G401 (cell line): ENCODE measurements around the gene HOXC5. TPM values are rescaled to one million over a fixed set of nuclear protein-coding genes. Genes with fewer than 3 reads are reported as not detected.
"Not testable (repeated sequence)": the region's sequence is repeated elsewhere in the genome, so short reads cannot be mapped to it uniquely, and the experiment has no call there.

ENCODE experiments used
- DNase-seq: peaks from one replicate; pipeline ENCODE4 v3.0.0-alpha.2; 2015; ENCODE audit warnings: low spot score
- in situ Hi-C: cut with HindIII; loops from 2 replicates; pipeline ENCODE4 v1.10.0; 2016; ENCODE audit warnings: low sequenced_read_pairs, mixed read lengths
- total RNA-seq: library from RNA; depleted of rRNA; stranded (reverse); fragments of >200 nt; shearing (Covaris generic); gene quantifications from 2 replicates; pipeline ENCODE4 v1.2.3, GENCODE V29; 2014

HOXC5 gene
- total RNA-seq, 1 experiment from 2014 or later, result not detected

DNA sequence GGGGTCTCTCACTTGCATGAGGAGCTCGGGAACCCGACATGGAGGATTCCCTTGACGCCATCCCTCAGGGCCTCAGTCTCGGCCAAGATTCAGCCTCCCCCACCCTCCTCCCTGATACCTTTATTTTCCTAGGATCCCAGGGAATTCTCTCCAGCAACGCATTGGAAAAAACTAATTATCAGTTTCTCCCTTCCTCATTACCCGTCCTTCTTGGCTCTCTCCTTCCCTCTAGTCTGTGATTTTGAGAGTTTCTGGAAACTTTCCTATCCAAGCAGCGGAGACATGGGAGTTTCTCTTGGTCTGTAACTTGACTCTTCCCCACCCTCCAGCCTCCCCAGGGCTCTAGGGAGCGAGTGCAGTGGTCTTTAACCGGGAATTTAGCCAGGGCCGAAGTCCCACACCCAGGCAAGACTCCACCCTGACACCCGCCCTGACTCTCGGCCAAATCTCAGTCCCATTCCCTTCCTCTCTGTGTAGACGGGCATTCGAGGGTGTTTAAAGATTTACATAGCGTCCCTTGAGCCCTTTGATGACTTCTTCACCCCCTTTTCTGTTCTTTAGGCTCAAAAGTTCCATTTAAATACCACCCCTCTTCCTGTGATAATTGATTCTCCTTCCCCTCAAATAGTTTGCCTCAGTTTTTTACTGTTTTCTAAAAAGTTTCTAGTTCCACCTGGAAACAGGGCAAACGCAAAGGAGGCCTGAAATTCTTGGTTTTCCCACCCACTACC lies 6.7 kb downstream of the HOXC5 start:
- no peak for DNase-seq
- in situ Hi-C loops, result no loop called here

GRCh38 chr12:54040148-54040494 lies 7.3 kb downstream of the HOXC5 start:
- no peak for DNase-seq
- in situ Hi-C loops, result no loop called here

- in situ Hi-C loops, result no loop called here
- no peak for DNase-seq
These were observed 7.8 kb downstream of the HOXC5 start for GRCh38 chr12:54040648-54041047.

DNA sequence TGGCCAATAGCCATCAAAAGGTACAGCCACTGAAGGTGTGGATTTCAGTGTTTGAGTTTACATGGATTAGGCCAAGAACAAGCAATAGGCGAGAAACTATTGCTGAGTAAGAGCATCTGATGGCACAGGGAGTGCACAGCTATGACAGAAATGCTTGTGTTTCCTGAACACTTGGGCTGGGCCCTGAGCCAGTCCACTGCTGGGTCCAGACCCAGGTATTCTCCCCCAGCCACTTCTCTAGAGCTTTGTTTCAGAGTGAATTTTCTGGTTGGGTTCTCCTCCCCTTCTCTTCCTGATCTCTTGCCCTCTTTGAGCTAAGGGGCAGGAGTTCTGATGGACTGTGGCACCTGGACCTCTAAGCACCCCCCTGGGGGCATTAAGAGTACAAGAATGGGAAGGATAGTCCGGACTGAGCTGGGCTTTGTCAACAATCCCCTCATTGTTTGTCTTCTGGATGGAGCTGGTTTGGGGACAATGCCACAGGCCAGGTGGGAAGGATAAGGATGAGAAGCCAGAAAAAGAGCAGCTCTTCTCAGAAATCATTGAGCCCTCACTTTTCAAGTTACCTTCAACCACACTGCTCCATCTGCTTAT lies 8.3 kb downstream of the HOXC5 start:
- in situ Hi-C loops, result no loop called here
- DNase-seq, result no peak

GRCh38 chr12:54042033-54042432 lies 9.2 kb downstream of the HOXC5 start:
- in situ Hi-C loops, result not testable (repeated sequence)

DNA sequence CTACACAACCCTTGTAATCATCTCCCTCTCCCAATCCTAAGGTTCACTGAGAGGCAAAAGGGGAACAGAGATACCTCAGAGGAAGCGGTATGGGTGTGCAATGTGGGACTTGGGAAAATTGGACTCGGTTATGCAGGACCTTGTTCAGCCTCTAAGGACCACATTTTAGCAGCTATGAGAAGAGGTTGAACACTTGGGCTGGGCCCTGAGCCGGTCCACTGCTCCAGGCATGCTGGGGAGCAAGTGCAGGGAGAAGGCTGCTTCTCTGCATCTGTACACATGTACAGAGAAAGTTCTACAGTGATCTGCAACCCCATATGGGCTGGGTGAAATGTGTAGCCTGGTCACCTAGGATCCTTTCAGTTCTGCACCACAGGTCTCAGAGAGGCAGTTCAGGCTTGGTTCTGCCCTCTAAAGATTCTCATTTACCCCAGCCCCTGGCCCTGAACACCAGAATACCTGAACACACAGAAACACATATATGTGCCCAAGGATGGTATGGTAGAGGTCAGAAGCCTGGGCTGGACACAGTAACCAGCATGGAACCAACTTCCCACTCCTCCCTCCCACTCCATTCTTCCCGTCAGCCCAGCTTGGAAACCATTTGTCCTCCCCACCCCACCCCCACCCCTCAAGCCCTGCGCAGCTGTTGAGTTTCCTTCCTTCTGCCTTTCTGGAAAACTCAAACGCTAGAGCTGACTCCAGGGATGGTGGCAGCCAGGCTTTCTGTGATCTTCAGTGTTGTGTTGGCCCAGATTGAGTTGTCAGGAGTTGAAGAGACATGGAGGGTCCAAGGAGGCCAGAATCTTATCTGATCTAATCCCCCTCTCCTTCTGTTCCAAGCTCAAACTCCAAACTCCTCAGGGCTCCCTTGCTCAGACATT lies 10.4 kb downstream of the HOXC5 start:
- no peak for DNase-seq
- in situ Hi-C loops, result no loop called here

More at GRCh38 chr12:54042033-54042432, 9.2 kb downstream of the HOXC5 start:
- not testable (repeated sequence) for DNase-seq

DNA sequence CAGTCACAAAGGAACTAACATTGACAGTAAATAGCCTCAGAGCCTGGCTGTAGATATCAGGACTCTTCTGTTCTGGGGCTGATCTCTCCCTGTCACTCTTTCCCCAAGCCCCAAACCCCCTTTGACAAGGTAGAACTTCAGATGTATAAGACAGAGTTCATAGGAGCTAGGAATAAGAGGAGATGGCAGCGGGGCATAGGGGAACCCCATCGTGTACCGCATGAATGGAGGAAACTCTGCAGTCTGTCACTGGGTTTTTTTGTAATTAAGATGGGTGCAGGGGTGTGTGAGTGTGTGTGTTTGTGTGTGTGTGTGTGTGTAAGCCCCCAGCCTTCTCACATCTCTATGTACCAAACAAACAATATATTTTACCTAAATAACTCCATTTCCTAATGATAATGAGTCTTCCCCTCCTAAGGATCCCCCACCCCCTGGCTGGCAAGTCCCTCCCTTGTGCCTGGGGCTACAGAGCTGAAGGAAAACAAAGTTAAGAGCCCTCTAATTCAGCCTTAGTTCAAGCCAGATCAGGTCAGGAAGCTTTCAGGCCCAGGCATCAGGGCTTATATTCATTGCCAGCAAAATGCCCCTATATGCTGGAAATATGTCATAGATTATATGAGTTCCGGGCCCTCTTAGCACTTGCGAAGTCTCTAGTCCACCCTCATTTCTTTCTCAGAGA lies 11.7 kb downstream of the HOXC5 start:
- in situ Hi-C loops, result no loop called here
- DNase-seq, result no peak

GRCh38 chr12:54045401-54045800 lies 12.6 kb downstream of the HOXC5 start:
- no peak for DNase-seq
- in situ Hi-C loops, result no loop called here

GRCh38 chr12:54045868-54046521 lies 13.1 kb downstream of the HOXC5 start:
- in situ Hi-C loops, result no loop called here
- DNase-seq, result no peak

DNA sequence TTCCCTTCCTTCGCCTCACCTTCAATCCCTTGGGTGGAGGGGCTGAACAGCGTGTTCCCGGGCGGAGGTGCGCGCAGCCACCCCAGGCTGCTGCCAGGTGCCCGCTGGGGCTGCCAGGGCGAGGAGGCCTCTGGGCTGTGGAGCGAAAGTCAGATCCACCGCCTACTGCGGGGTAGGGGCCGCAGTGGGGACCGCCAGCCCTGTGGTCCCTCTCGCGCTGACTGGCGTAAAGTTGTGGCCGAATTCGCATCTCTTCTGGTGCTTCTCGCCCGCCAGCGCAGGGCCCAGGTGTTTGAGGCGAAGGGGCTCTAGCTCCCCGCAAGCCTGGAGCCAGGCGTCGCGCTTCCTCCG lies 13.9 kb downstream of the HOXC5 start:
- in situ Hi-C loops, result no loop called here

DNA sequence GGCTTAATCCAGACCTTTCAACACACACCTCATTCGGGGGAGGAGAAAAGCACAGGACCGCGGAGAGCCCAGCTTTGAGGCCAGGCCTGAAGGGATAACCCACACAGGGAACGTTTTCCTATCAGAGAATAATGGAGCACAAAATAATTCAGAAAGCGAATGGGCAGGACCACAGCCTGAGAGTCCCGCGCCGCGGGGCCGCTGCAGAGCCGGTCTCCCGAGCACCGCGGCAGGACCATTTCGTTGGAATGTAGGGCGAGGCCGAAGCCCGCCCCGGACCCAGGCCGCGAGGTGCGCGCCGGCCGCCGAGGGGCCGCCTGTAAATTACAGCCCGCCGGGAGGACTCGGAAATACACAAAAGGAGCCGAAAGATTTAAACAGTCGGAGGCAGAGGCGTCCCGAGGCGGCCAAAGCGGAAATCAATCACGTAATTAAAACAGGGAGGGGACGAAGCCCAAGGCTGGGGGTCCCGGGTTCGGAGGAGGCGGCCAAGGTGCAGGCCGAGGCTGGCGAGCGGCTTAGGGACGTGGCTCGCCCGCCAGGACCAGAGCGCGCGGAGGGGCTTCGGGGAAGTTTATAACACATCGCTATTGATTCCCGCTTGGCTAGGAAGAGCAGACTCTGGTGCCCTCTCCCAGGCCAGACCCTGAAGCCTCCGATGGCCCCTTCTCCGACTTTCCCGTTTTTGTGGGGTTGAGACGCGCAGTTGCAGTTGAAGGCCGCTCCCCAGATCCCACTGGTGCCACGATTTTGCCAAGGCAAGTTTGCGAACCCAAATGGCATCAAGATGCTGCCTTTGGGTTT lies 14.5 kb downstream of the HOXC5 start:
- in situ Hi-C loops, result no loop called here
- DNase-seq, result no peak

More for the DNA sequence above, 13.9 kb downstream of the HOXC5 start:
- no peak for DNase-seq

- in situ Hi-C loops, result no loop called here
- no peak for DNase-seq
These were observed 15.1 kb downstream of the HOXC5 start for GRCh38 chr12:54047964-54048303.

DNA sequence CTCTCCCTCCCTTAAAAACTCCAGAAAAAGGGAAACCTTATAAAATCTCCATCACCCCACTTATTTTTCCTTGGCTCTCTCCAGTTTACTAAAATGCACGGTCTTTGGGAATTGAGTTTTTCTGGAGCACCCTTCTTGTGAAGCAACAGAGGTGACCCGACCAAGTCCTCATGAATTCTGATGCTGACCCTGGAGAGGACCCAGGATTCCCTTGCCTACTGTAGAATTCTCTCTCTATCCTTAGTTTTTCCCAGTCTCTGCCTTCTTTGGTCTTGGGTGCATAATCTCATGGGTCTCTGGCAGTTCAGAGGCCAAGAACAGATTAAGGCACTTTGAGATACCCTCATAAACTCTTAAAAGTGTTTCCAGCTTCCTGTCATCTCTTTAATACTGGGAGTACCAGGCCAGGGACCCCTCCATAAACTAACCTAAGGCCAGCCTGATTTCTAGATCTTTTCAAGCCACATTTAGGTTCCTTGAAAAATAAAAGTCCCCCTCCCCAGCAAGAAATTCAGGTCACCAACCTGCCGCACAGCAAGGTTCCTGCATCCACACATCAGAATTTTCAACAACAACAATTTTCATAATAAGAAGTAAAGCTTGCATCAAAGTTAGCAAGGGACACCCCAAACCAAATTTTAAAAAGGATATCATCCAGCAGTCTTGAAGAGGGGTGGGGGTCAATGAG lies 15.7 kb downstream of the HOXC5 start:
- in situ Hi-C loops, result no loop called here
- DNase-seq, result no peak

- in situ Hi-C loops, result no loop called here
- DNase-seq, result no peak
These were observed 16.3 kb downstream of the HOXC5 start for GRCh38 chr12:54049108-54049507.

GRCh38 chr12:54050482-54050810 lies 17.6 kb downstream of the HOXC5 start:
- in situ Hi-C loops, result no loop called here
- DNase-seq, result no peak

- in situ Hi-C loops, result no loop called here
- no peak for DNase-seq
These were observed 18.4 kb downstream of the HOXC5 start for GRCh38 chr12:54051026-54051842.

DNA sequence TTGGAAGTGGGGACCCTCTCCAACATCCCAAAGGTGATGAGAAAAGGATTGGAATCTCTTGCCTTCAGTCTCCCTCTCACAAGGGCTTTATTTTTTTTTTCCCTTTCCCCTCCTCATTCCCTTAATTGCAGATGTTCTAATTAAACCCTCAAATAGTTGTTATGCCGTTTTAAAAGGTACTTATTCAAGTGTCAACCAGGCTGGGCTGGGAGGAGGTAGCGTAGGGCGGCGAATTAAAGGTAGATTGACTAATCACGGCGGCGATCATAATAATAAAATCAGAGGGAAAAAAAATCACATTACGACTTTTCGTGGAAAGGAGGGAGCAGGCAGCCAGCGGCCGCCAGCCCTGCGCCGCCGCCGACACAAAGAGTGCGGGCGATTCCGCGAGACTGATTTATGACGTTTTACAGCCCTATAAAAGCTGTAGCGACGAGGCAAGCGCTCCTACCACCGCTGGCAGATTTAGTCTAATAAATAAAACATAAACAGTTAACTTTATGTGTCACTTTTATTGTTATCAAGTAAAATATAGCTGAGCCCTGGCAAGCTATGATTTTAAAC lies 19.1 kb downstream of the HOXC5 start:
- DNase-seq, result no peak
- in situ Hi-C loops, result no loop called here
